H1 (cell line): Measurements from ENCODE around the gene LDAH. TPM values are rescaled to one million over a fixed set of nuclear protein-coding genes. Genes with fewer than 3 reads are reported as not detected.

ENCODE experiments used
- CTCF ChIA-PET: fragments of 300-600 bp; sonication (Branson Sonifier 250); formaldehyde crosslinking; loops from one replicate; lab custom pipeline; 2021; ENCODE audit not compliant: partially characterized antibody; lab: Charles Lee
- POLR2A ChIA-PET: fragments of 300-600 bp; sonication (Branson Sonifier 250); formaldehyde crosslinking; loops from one replicate; lab custom pipeline; 2021; ENCODE audit warnings: inconsistent platforms; ENCODE audit not compliant: partially characterized antibody; lab: Charles Lee
- DNase-seq, 2 experiments: peaks; one replicate each; pipeline versions ENCODE4 v3.0.0 to v3.0.0-alpha.2; 2010 to 2022; ENCODE audit warnings: low spot score in 2 of 2, low read depth in 1 of 2, mixed read lengths in 1 of 2
- FAIRE-seq: peaks from 2 replicates; lab custom pipeline; 2011; peaks lifted over from hg19 to GRCh38; lab: Jason Lieb, UNC
- H2AFZ ChIP-seq: 2 replicates; pipeline ENCODE4 v1.8.1; 2012; ENCODE audit warnings: low read length, inconsistent platforms
- H2AK5ac ChIP-seq: 2 replicates; pipeline ENCODE4 v1.6.1; 2013; ENCODE audit warnings: low read depth, low read length
- H2BK120ac ChIP-seq: replicated peaks from 2 replicates; pipeline ENCODE3; 2013; ENCODE audit warnings: low read depth, low read length, inconsistent platforms
- H2BK12ac ChIP-seq: 2 replicates; pipeline ENCODE4 v1.6.1; 2013; ENCODE audit warnings: low read depth, low read length
- H2BK15ac ChIP-seq: 2 replicates; pipeline ENCODE4 v1.6.1; 2013; ENCODE audit warnings: low read length
- H2BK20ac ChIP-seq: 2 replicates; pipeline ENCODE4 v1.6.1; 2013; ENCODE audit warnings: low read length
- H2BK5ac ChIP-seq: 2 replicates; pipeline ENCODE4 v1.6.1; 2013; ENCODE audit warnings: low read depth, low read length
- H3K14ac ChIP-seq: 2 replicates; pipeline ENCODE4 v1.6.1; 2013; ENCODE audit warnings: inconsistent platforms; ENCODE audit not compliant: insufficient read length
- H3K18ac ChIP-seq: 2 replicates; pipeline ENCODE4 v1.6.1; 2013; ENCODE audit warnings: low read length; ENCODE audit errors: extremely low read depth
- H3K23ac ChIP-seq: 2 replicates; pipeline ENCODE4 v1.6.1; 2013; ENCODE audit warnings: inconsistent platforms; ENCODE audit not compliant: insufficient read length
- H3K23me2 ChIP-seq: 2 replicates; pipeline ENCODE4 v1.6.1; 2013; ENCODE audit warnings: low read depth, low read length
- H3K27ac ChIP-seq: 2 replicates; pipeline ENCODE4 v1.6.1; 2011; ENCODE audit warnings: low read depth, low read length, inconsistent platforms
- H3K27me3 ChIP-seq, 4 experiments: replicated peaks in 1 of 4; 1 replicate in 1 of 4; 2 replicates in 3 of 4; pipeline versions ENCODE4 v1.6.1 to v1.8.1; 2011 to 2013; ENCODE audit warnings: low read length in 3 of 4, mild to moderate bottlenecking in 3 of 4, inconsistent platforms in 2 of 4, mixed read lengths in 2 of 4, moderate library complexity in 1 of 4; ENCODE audit not compliant: control insufficient read depth in 3 of 4, insufficient read depth in 3 of 4; ENCODE audit errors: extremely low read depth in 1 of 4
- H3K36me3 ChIP-seq, 4 experiments: 2 replicates each; pipeline versions ENCODE4 v1.6.1 to v1.8.1; 2011 to 2013; ENCODE audit warnings: mild to moderate bottlenecking in 4 of 4, low read length in 3 of 4, moderate library complexity in 2 of 4, control low read depth in 1 of 4, inconsistent platforms in 1 of 4; ENCODE audit not compliant: insufficient read depth in 4 of 4, control insufficient read depth in 2 of 4
- H3K4ac ChIP-seq: replicated peaks from 2 replicates; pipeline ENCODE3; 2013; ENCODE audit warnings: low read length, low read depth, mixed read lengths, inconsistent platforms; ENCODE audit not compliant: insufficient read length
- H3K4me1 ChIP-seq, 4 experiments: replicated peaks in 1 of 4; 1 replicate in 1 of 4; 2 replicates in 3 of 4; pipeline versions ENCODE4 v1.6.1 to v1.8.1; 2011 to 2013; ENCODE audit warnings: low read length in 3 of 4, inconsistent platforms in 2 of 4, mixed read lengths in 1 of 4; ENCODE audit not compliant: insufficient read depth in 4 of 4, control insufficient read depth in 3 of 4
- H3K4me2 ChIP-seq, 2 experiments: 2 replicates each; pipeline versions ENCODE4 v1.6.1 to v1.8.1; 2011 to 2013; ENCODE audit warnings: low read depth in 2 of 2, low read length in 2 of 2, control low read depth in 1 of 2, inconsistent platforms in 1 of 2, mild to moderate bottlenecking in 1 of 2; ENCODE audit not compliant: insufficient read depth in 1 of 2
- H3K4me3 ChIP-seq, 4 experiments: fragments of 200-600, 300-600 bp in 1 of 4; sonication (generic), shearing (Covaris generic), sonication (Bioruptor Twin) in 1 of 4; 2 replicates each; pipeline versions ENCODE4 v1.5.1 to v1.8.1; 2011 to 2016; ENCODE audit warnings: low read length in 4 of 4, low read depth in 3 of 4, control low read depth in 2 of 4, inconsistent platforms in 2 of 4, mild to moderate bottlenecking in 2 of 4, mixed read lengths in 1 of 4, moderate library complexity in 1 of 4; ENCODE audit not compliant: insufficient read depth in 2 of 4; ENCODE audit errors: extremely low read depth in 1 of 4
- H3K56ac ChIP-seq: replicated peaks from 2 replicates; pipeline ENCODE3; 2013; ENCODE audit warnings: low read depth, mild to moderate bottlenecking, mixed read lengths, low read length, inconsistent platforms; ENCODE audit not compliant: insufficient read length
- H3K79me1 ChIP-seq: 2 replicates; pipeline ENCODE4 v1.6.1; 2013; ENCODE audit warnings: low read depth, low read length, control low read depth
- H3K79me2 ChIP-seq, 2 experiments: 2 replicates each; pipeline versions ENCODE4 v1.6.1 to v1.8.1; 2012 to 2013; ENCODE audit warnings: low read length in 2 of 2, mild to moderate bottlenecking in 2 of 2, inconsistent platforms in 1 of 2; ENCODE audit not compliant: insufficient read depth in 2 of 2, control insufficient read depth in 1 of 2
- H3K9ac ChIP-seq, 4 experiments: replicated peaks in 1 of 4; 1 replicate in 1 of 4; 2 replicates in 3 of 4; pipeline versions ENCODE4 v1.6.1 to v1.8.1; 2011 to 2013; ENCODE audit warnings: low read depth in 3 of 4, low read length in 3 of 4, control low read depth in 2 of 4, mild to moderate bottlenecking in 2 of 4, moderate library complexity in 2 of 4, inconsistent platforms in 1 of 4; ENCODE audit errors: extremely low read depth in 1 of 4
- H3K9me3 ChIP-seq, 2 experiments: 2 replicates each; pipeline versions ENCODE4 v1.6.1 to v1.8.1; 2012 to 2013; ENCODE audit warnings: mild to moderate bottlenecking in 2 of 2, moderate library complexity in 2 of 2, control low read depth in 1 of 2, inconsistent platforms in 1 of 2, low read depth in 1 of 2, low read length in 1 of 2, mixed read lengths in 1 of 2; ENCODE audit not compliant: insufficient read depth in 2 of 2
- H4K20me1 ChIP-seq, 2 experiments: replicated peaks in 1 of 2; 2 replicates each; pipeline versions ENCODE3 to v1.8.1; 2011 to 2013; ENCODE audit warnings: inconsistent platforms in 2 of 2, low read length in 2 of 2, mild to moderate bottlenecking in 1 of 2; ENCODE audit not compliant: insufficient read depth in 2 of 2, control insufficient read depth in 1 of 2
- H4K5ac ChIP-seq: 2 replicates; pipeline ENCODE4 v1.6.1; 2013; ENCODE audit warnings: low read length, low read depth, mixed read lengths, inconsistent platforms; ENCODE audit not compliant: insufficient read length
- H4K8ac ChIP-seq: 2 replicates; pipeline ENCODE4 v1.8.0; 2013; ENCODE audit warnings: mild to moderate bottlenecking, moderate library complexity, low read length, inconsistent platforms; ENCODE audit not compliant: insufficient read depth; ENCODE audit errors: extremely low read depth
- H4K91ac ChIP-seq: replicated peaks from 2 replicates; pipeline ENCODE3; 2013; ENCODE audit warnings: low read length, mixed read lengths, inconsistent platforms; ENCODE audit not compliant: insufficient read length
- EP300 ChIP-seq, 2 experiments: IDR thresholded peaks; 1 replicate in 1 of 2; 2 replicates in 1 of 2; pipeline ENCODE4 v1.6.1; 2011 to 2012; ENCODE audit warnings: low read depth in 2 of 2, low read length in 2 of 2, mild to moderate bottlenecking in 2 of 2, borderline replicate concordance in 1 of 2, inconsistent platforms in 1 of 2, moderate library complexity in 1 of 2
- POLR2A ChIP-seq, 2 experiments: IDR thresholded peaks; 1 replicate in 1 of 2; 2 replicates in 1 of 2; pipeline ENCODE4 v1.6.1; 2011; ENCODE audit warnings: low read depth in 2 of 2, low read length in 2 of 2, mild to moderate bottlenecking in 2 of 2; ENCODE audit errors: control extremely low read depth in 1 of 2
- RAD21 ChIP-seq, 2 experiments: IDR thresholded peaks in 1 of 2; conservative IDR thresholded peaks in 1 of 2; 2 replicates each; pipeline ENCODE4 v1.6.1; 2011; ENCODE audit warnings: low read depth in 2 of 2, low read length in 2 of 2, improper control_type of control experiment in 1 of 2, inconsistent platforms in 1 of 2, mild to moderate bottlenecking in 1 of 2, moderate library complexity in 1 of 2
- RNF2 ChIP-seq: fragments of 200-900, 300-1000 bp; sonication (generic); IDR thresholded peaks from 2 replicates; pipeline ENCODE4 v1.7.1; 2016; ENCODE audit warnings: borderline replicate concordance, low read depth, mild to moderate bottlenecking, antibody characterized with exemption, low read length; ENCODE audit not compliant: poor library complexity, severe bottlenecking; ENCODE audit errors: missing control alignments
- WGBS, 2 experiments: shearing (Covaris generic) in 1 of 2; methylation state at CpG; one replicate each; pipeline versions ENCODE4 v1.1.6 to v1.1.7; 2013 to 2015; ENCODE audit warnings: low lambda C conversion rate in 2 of 2, mixed read lengths in 2 of 2, inconsistent platforms in 1 of 2, low coverage in 1 of 2, missing lambda C conversion rate in 1 of 2; ENCODE audit not compliant: insufficient replicate concordance in 2 of 2, insufficient coverage in 1 of 2, insufficient read length in 1 of 2; ENCODE audit errors: extremely low coverage in 1 of 2, missing lambda C conversion rate in 1 of 2; 5-methylcytosine and 5-hydroxymethylcytosine counted together
- polyA plus RNA-seq, 7 experiments: library from polyadenylated mRNA; depleted of rRNA in 3 of 7; stranded (reverse) in 5 of 7; unstranded in 2 of 7; fragments of >200 nt in 5 of 7; fragments of 200-250 nt in 2 of 7; gene quantifications; 1 replicate in 5 of 7; 2 replicates in 1 of 7; 4 replicates in 1 of 7; pipeline versions ENCODE4 v1.2.1 to v1.2.3, GENCODE V29; 2011 to 2013; ENCODE audit warnings: missing spikeins in 2 of 7, mixed read lengths in 2 of 7
- total RNA-seq: library from RNA; stranded (reverse); fragmentation: NEBNext Ultra II Directional; extraction: Animal tissue kit (Norgen Biotek cat#: 25700); gene quantifications from 2 replicates; pipeline ENCODE4 v1.2.1, GENCODE V29; 2021

The LDAH gene
- total and polyA plus RNA-seq, 2 of the 8 experiments (the other 6 are each of a cell fraction or from before 2014, with no cell fraction given): 10.9 to 26.3 TPM

- Histone ChIP-seq H2AFZ (no peak overlapping the region), H3K18ac (no peak overlapping the region), H4K8ac (peak overlapping the region; percentile 51; the same call in 1 of the 2 replicates), H3K4me2 (no peak overlapping the region), H4K5ac (no peak overlapping the region), H2BK15ac (no peak overlapping the region), H4K20me1 (peaks cover 0 to 3% of the 10 kb centered on the region in 2 experiments), H3K14ac (no peak overlapping the region), H3K23ac (no peak overlapping the region), H3K9me3 (no peaks in the 10 kb centered on the region), H3K56ac (no peak overlapping the region), H3K4ac (no peak overlapping the region), H3K79me2 (peaks cover 0 to 5% of the 10 kb centered on the region in 2 experiments; a peak in 2 of 4 replicates), H2AK5ac (no peak overlapping the region), H2BK5ac (no peak overlapping the region), H3K23me2 (no peaks in the 10 kb centered on the region; the same call in 1 of the 2 replicates), H3K4me3 (no peak overlapping the region), H3K79me1 (no peaks in the 10 kb centered on the region; the same call in 1 of the 2 replicates), H3K36me3 (no peaks in the 10 kb centered on the region), H2BK20ac (no peak overlapping the region), H3K27ac (no peak overlapping the region), H2BK12ac (no peak overlapping the region), H3K27me3 (no peaks in the 10 kb centered on the region), H3K4me1 (no peaks in the 10 kb centered on the region), H3K9ac (no peak overlapping the region; a peak in 1 of 7 replicates), H4K91ac (no peak overlapping the region), H2BK120ac (no peak overlapping the region)
- WGBS, 2 experiments: 87% methylated on average over 4 of the region's 4 CpGs; no CpG with 5 or more reads in 1 of the 2 experiments
- no peak for TF ChIP-seq EP300 (IDR thresholded peaks at IDR 0.05; ENCODE audit: borderline replicate concordance in 1 of 2, low read depth in 2 of 2, low read length in 2 of 2)
- TF ChIP-seq RAD21 (IDR thresholded peaks at IDR 0.05 in 1 of 2, conservative IDR thresholded peaks at IDR 0.05 in 1 of 2; ENCODE audit: low read depth in 2 of 2, low read length in 2 of 2): no peak
- TF ChIP-seq POLR2A (IDR thresholded peaks at IDR 0.05; ENCODE audit: control extremely low read depth in 1 of 2, low read depth in 2 of 2, low read length in 2 of 2): no peak
- no peak for TF ChIP-seq RNF2
- DNase-seq (no peak), FAIRE-seq (no peak)
- ChIA-PET CTCF (interaction anchor here (1.1 to 2.5 kb wide), 6 partner anchors 11 to 160 kb away, joined by 3 to 20 read pairs (median 3); no protein-coding TSS in a partner anchor), POLR2A (interaction anchor here (1.5 kb wide), 1 partner anchor 19 kb away, joined by 5 read pairs; the partner anchor contains the start of gene LDAH)
These were observed 19.6 kb downstream of the LDAH start for GRCh38 chr2:20803226-20803682.
